Astrocyte (in vitro differentiated cells and primary cell): Measurements from ENCODE around the gene PPP2R2B.

Experiments used
- EZH2 ChIP-seq: IDR thresholded peaks from 2 replicates; pipeline ENCODE4 v1.6.1; 2012; ENCODE audit warnings: mild to moderate bottlenecking, low read length, inconsistent platforms; ENCODE audit not compliant: insufficient read depth
- TF ChIP-seq, protein P1 (sequence below): IDR thresholded peaks from 2 replicates; pipeline ENCODE4 v1.5.1; 2011; ENCODE audit warnings: low read depth, mild to moderate bottlenecking, inconsistent platforms, low read length, moderate library complexity; ENCODE audit not compliant: insufficient read depth

DNA sequence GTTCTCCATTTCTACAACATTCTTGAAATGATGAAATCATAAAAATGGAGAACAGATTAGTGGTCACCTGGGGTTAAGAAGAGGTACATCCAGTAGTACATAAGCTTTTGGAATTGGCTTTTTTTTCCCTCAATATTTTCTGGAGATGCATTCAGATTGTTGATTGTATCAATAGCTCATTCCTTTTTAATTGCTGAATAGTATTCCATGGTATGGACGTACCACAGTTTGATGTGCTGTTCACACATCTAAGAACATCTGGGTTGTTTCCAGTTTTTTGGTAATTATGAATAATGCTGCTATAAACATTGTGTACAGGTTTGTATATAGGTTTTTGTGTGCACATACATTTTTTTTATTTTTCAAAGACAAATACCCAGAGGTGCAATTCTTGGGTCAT is 130.0 kb downstream of the PPP2R2B start:
- TF ChIP-seq, protein P1, sequence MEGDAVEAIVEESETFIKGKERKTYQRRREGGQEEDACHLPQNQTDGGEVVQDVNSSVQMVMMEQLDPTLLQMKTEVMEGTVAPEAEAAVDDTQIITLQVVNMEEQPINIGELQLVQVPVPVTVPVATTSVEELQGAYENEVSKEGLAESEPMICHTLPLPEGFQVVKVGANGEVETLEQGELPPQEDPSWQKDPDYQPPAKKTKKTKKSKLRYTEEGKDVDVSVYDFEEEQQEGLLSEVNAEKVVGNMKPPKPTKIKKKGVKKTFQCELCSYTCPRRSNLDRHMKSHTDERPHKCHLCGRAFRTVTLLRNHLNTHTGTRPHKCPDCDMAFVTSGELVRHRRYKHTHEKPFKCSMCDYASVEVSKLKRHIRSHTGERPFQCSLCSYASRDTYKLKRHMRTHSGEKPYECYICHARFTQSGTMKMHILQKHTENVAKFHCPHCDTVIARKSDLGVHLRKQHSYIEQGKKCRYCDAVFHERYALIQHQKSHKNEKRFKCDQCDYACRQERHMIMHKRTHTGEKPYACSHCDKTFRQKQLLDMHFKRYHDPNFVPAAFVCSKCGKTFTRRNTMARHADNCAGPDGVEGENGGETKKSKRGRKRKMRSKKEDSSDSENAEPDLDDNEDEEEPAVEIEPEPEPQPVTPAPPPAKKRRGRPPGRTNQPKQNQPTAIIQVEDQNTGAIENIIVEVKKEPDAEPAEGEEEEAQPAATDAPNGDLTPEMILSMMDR: no peak
- TF ChIP-seq EZH2: no peak
